Panc1 (cell line): ENCODE measurements around the gene LYPD6B. TPM values are rescaled to one million over a fixed set of nuclear protein-coding genes. Genes with fewer than 3 reads are reported as not detected.

Experiments used
- ATAC-seq: fragments of 200-7000 bp; cut with Tn5 transposase; 2 replicates; pipeline ENCODE4 v1.9.1; 2020; ENCODE audit warnings: mild to moderate bottlenecking, moderate library complexity
- BruUV-seq: library from RNA; stranded (reverse); fragments of 400-500 nt; replicated peaks from 2 replicates; lab custom pipeline; 2021; lab: Mats Ljungman, UMichigan
- CTCF ChIA-PET: fragments of 300-600 bp; sonication (Branson Sonifier 250); formaldehyde crosslinking; loops from one replicate; lab custom pipeline; 2022; ENCODE audit warnings: antibody characterized with exemption; lab: Charles Lee
- POLR2A ChIA-PET: fragments of 300-600 bp; sonication (Branson Sonifier 250); formaldehyde crosslinking; loops from one replicate; lab custom pipeline; 2022; ENCODE audit warnings: antibody characterized with exemption; lab: Charles Lee
- DNase-seq: peaks from one replicate; pipeline ENCODE4 v3.0.0-alpha.2; 2010; ENCODE audit warnings: low read depth, low spot score
- H3K27ac ChIP-seq: 2 replicates; pipeline ENCODE4 v1.5.1; 2011; ENCODE audit warnings: mild to moderate bottlenecking, low read length, inconsistent platforms
- H3K27me3 ChIP-seq: fragments of 200-500 bp; sonication (Bioruptor generic); 2 replicates; pipeline ENCODE4 v1.6.0; 2014; ENCODE audit warnings: low read length, inconsistent platforms; ENCODE audit not compliant: control insufficient read depth, insufficient read depth
- H3K36me3 ChIP-seq: fragments of 200-500 bp; sonication (Bioruptor generic); 2 replicates; pipeline ENCODE4 v1.5.1; 2014; ENCODE audit warnings: inconsistent platforms, mild to moderate bottlenecking, low read length, moderate library complexity; ENCODE audit not compliant: control insufficient read depth, insufficient read depth
- H3K4me1 ChIP-seq: 2 replicates; pipeline ENCODE4 v1.5.1; 2011; ENCODE audit warnings: inconsistent platforms, mild to moderate bottlenecking, low read length, moderate library complexity; ENCODE audit not compliant: control insufficient read depth, insufficient read depth
- H3K4me3 ChIP-seq, 2 experiments: 2 replicates each; pipeline ENCODE4 v1.5.1; 2011 to 2012; ENCODE audit warnings: low read depth in 2 of 2, low read length in 2 of 2, mild to moderate bottlenecking in 2 of 2, inconsistent platforms in 1 of 2, moderate library complexity in 1 of 2
- H3K9me3 ChIP-seq: fragments of 200-500 bp; sonication (Bioruptor generic); 2 replicates; pipeline ENCODE4 v1.5.1; 2014; ENCODE audit warnings: low read depth, mild to moderate bottlenecking, inconsistent platforms, low read length, moderate library complexity; ENCODE audit not compliant: control insufficient read depth, insufficient read depth
- CTCF ChIP-seq: fragments of 450-650 bp; IDR thresholded peaks from 2 replicates; pipeline ENCODE4 v1.5.1; 2017; ENCODE audit warnings: mild to moderate bottlenecking
- POLR2AphosphoS5 ChIP-seq: IDR thresholded peaks from 2 replicates; pipeline ENCODE4 v1.6.1; 2012; ENCODE audit warnings: mild to moderate bottlenecking, low read depth, low read length, moderate library complexity
- REST ChIP-seq, 2 experiments: IDR thresholded peaks; 2 replicates each; pipeline ENCODE4 v1.6.1; 2011 to 2012; ENCODE audit warnings: low read depth in 2 of 2, control low read depth in 1 of 2, low read length in 1 of 2, mild to moderate bottlenecking in 1 of 2, moderate library complexity in 1 of 2; ENCODE audit not compliant: insufficient read depth in 1 of 2
- SIN3A ChIP-seq: IDR thresholded peaks from 2 replicates; pipeline ENCODE4 v1.6.1; 2012; ENCODE audit warnings: low read depth, mild to moderate bottlenecking, low read length, moderate library complexity, borderline replicate concordance; ENCODE audit not compliant: insufficient read depth
- TCF7L2 ChIP-seq: IDR thresholded peaks from 2 replicates; pipeline ENCODE4 v1.6.1; 2011; ENCODE audit warnings: mild to moderate bottlenecking, low read depth, low read length, inconsistent platforms
- in situ Hi-C: cut with HindIII; loops from 2 replicates; pipeline ENCODE4 v1.10.0; 2016; ENCODE audit warnings: low sequenced_read_pairs, low pct_unique_long_range_greater_than_20kb
- intact Hi-C: fragments of 100-400 bp; cut with micrococcal nuclease; formaldehyde crosslinking; loops from one replicate; pipeline ENCODE4 v1.10.0; 2022; ENCODE audit not compliant: unreplicated experiment
- total RNA-seq: library from RNA; stranded (reverse); gene quantifications from one replicate; pipeline ENCODE4 v1.2.1, GENCODE V29; 2021; ENCODE audit not compliant: unreplicated experiment

Gene LYPD6B
- total RNA-seq, 1 experiment from 2014 or later: 2.2 TPM

- Histone ChIP-seq H3K4me3 (no peak overlapping the region), H3K36me3 (no peaks in the 10 kb centered on the region), H3K9me3 (no peaks in the 10 kb centered on the region), H3K27ac (0 out of 2 replicates have a peak overlapping the region, but pooled peaks have one; percentile 40), H3K27me3 (no peaks in the 10 kb centered on the region; the same call in 1 of the 2 replicates), H3K4me1 (peaks cover 6% of the 10 kb centered on the region; the same call in 1 of the 2 replicates)
- POLR2A ChIA-PET: no interaction called here
- DNase-seq: no peak
- CTCF ChIA-PET: no interaction called here
- no peak for ATAC-seq
- TF ChIP-seq SIN3A (no peak), CTCF (no peak), TCF7L2 (no peak), REST (IDR thresholded peaks at IDR 0.05; ENCODE audit: insufficient read depth in 1 of 2, low read depth in 2 of 2, low read length in 1 of 2) (no peak), POLR2AphosphoS5 (no peak)
- in situ Hi-C loops (no loop called here), intact Hi-C loops (no loop called here)
- BruUV-seq: no TSS peak
These were observed 37.4 kb downstream of the LYPD6B start for GRCh38 chr2:149075853-149076252.

GRCh38 chr2:149076863-149077412 lies 38.4 kb downstream of the LYPD6B start:
- POLR2A ChIA-PET: no interaction called here
- no TSS peak for BruUV-seq

More at GRCh38 chr2:149076863-149077412, 38.4 kb downstream of the LYPD6B start:
- H3K4me3 ChIP-seq: no peak overlapping the region
- no peak overlapping the region for H3K27ac ChIP-seq
- CTCF ChIA-PET: no interaction called here
- intact Hi-C loops: no loop called here
- peak; percentile 60 for ATAC-seq
- no peaks in the 10 kb centered on the region for H3K9me3 ChIP-seq
- H3K4me1 ChIP-seq: peaks cover 6% of the 10 kb centered on the region; the same call in 1 of the 2 replicates
- no peaks in the 10 kb centered on the region for H3K36me3 ChIP-seq
- no peak for TF ChIP-seq CTCF
- TF ChIP-seq REST (IDR thresholded peaks at IDR 0.05; ENCODE audit: insufficient read depth in 1 of 2, low read depth in 2 of 2, low read length in 1 of 2): no peak
- TF ChIP-seq TCF7L2: no peak
- TF ChIP-seq POLR2AphosphoS5: no peak
- TF ChIP-seq SIN3A: no peak
- in situ Hi-C loops: no loop called here
- H3K27me3 ChIP-seq: no peaks in the 10 kb centered on the region
- no peak for DNase-seq
